ENCODE measurements around the gene ATP2A1.

GRCh38 chr16:28912558-28912957, 34.3 kb downstream of the ATP2A1 start:
- no peak for TF ChIP-seq CTCF (IDR thresholded peaks at IDR 0.05)
- no peak for TF ChIP-seq ZFX (IDR thresholded peaks at IDR 0.05; ENCODE audit: borderline replicate concordance)
